Pancreas (tissue), 10 donors: ENCODE measurements around the gene NUDT3. TPM values are rescaled to one million over a fixed set of nuclear protein-coding genes. Genes with fewer than 3 reads are reported as not detected.
A peak's percentile ranks its signal among the peaks of the same experiment; 100 is the strongest.

Source experiments
- ATAC-seq, 4 donors: fragments of 200-7000 bp; cut with Tn5 transposase; one replicate each; pipeline versions ENCODE4 v1.8.0 to v1.9.1; 2020; ENCODE audit warnings: mild to moderate bottlenecking in 4 of 4, moderate library complexity in 4 of 4
- DNase-seq, 6 donors: peaks; one replicate each; pipeline ENCODE4 v3.0.0-alpha.2; 2020
- FAIRE-seq: peaks from 2 replicates; lab custom pipeline; 2012; peaks lifted over from hg19 to GRCh38; lab: Jason Lieb, UNC
- H3K27ac ChIP-seq, 4 donors: fragments of 200-600 bp; sonication (generic); 1 replicate in 3 of 4; 2 replicates in 1 of 4; pipeline versions ENCODE4 v1.5.0 to v1.8.0; 2020
- H3K27me3 ChIP-seq, 4 donors: fragments of 200-600 bp; one replicate each; pipeline ENCODE4 v1.8.0; 2021
- H3K36me3 ChIP-seq, 3 donors: fragments of 200-600 bp; sonication (generic) in 1 of 3; one replicate each; pipeline versions ENCODE4 v1.5.0 to v1.8.0; 2020 to 2021
- H3K4me1 ChIP-seq, 3 donors: fragments of 200-600 bp; one replicate each; pipeline ENCODE4 v1.8.0; 2021
- H3K4me3 ChIP-seq, 4 donors: fragments of 200-600 bp; sonication (generic) in 2 of 4; one replicate each; pipeline versions ENCODE4 v1.5.0 to v1.8.0; 2020 to 2021
- H3K9me3 ChIP-seq, 4 donors: fragments of 200-600 bp; one replicate each; pipeline ENCODE4 v1.8.0; 2021
- CTCF ChIP-seq, 4 donors: fragments of 200-600 bp; sonication (generic) in 3 of 4; IDR thresholded peaks; one replicate each; pipeline versions ENCODE4 v1.5.0 to v1.8.0; 2021; ENCODE audit warnings: antibody characterized with exemption in 4 of 4
- WGBS, 2 donors: extraction: QIAGEN DNeasy Blood & Tissue Kit; methylation state at CpG; one replicate each; pipeline ENCODE4 v1.1.7; 2013; 5-methylcytosine and 5-hydroxymethylcytosine counted together
- intact Hi-C, 3 donors: fragments of 100-400 bp; cut with DNase I; formaldehyde crosslinking; loops; one replicate each; pipeline versions ENCODE4 v1.11.1 to v1.14.2; 2022
- polyA plus RNA-seq, 2 donors: library from polyadenylated mRNA; stranded (reverse); fragments of 200-250 nt; gene quantifications; one replicate each; pipeline ENCODE4 v1.2.3, GENCODE V29; 2013
- total RNA-seq, 6 donors: library from RNA; stranded (reverse); fragmentation: NEBNext Ultra II Directional in 4 of 6; extraction: Animal tissue kit (Norgen Biotek cat#: 25700) in 4 of 6; gene quantifications; one replicate each; pipeline versions ENCODE4 v1.2.1 to v1.2.4, GENCODE V29; 2021 to 2023
- donor health status: healthy with polysubstance abuse.
- donor health status: DM: no; HTN: no; CAD: no; lungs with moderate emphysema.
- donor health status: DM: no; HTN: no; CAD: no.
- donor health status: control.
- donor health status: control.
- donor health status: Bipolar disorder and iron deficiency.
- donor health status: DM: yes; HTN: yes; CAD: no.
- donor health status: DM: no; HTN: no; CAD: no.
- donor health status: DM: no; HTN: no; CAD: no.
- donor health status: DM: yes; HTN: yes; CAD: no.

The NUDT3 gene
- total and polyA plus RNA-seq, 8 donors: 7.1 to 20.7 (median 14.0) TPM

GRCh38 chr6:34277763-34278112 is 114.7 kb downstream of the NUDT3 start:
- ATAC-seq: no peak
- no peaks in the 10 kb centered on the region for H3K9me3 ChIP-seq
- H3K36me3 ChIP-seq: no peaks in the 10 kb centered on the region
- H3K4me1 ChIP-seq: peaks cover 0 to 6% (median 0%) of the 10 kb centered on the region in 3 donors
- H3K27ac ChIP-seq: no peak overlapping the region
- no peak for DNase-seq
- no peak for TF ChIP-seq CTCF (IDR thresholded peaks at IDR 0.05)
- H3K27me3 ChIP-seq: no peaks in the 10 kb centered on the region
- WGBS, 2 donors: 93% methylated on average over 4 of the region's 4 CpGs
- intact Hi-C loops: no loop called here
- FAIRE-seq: no peak
- no peak overlapping the region for H3K4me3 ChIP-seq

GRCh38 chr6:34276881-34277762 is 115.3 kb downstream of the NUDT3 start:
- FAIRE-seq: no peak

GRCh38 chr6:34276191-34276590 is 116.3 kb downstream of the NUDT3 start:
- 79 to 93% methylated on average over 5 of the region's 5 CpGs for WGBS, 2 donors
- ATAC-seq: no peak
- FAIRE-seq: no peak
- Histone ChIP-seq H3K36me3 (no peaks in the 10 kb centered on the region), H3K9me3 (no peaks in the 10 kb centered on the region), H3K4me3 (no peak overlapping the region), H3K4me1 (peaks cover 0 to 6% (median 0%) of the 10 kb centered on the region in 3 donors), H3K27me3 (no peaks in the 10 kb centered on the region), H3K27ac (no peak overlapping the region)
- intact Hi-C loops: no loop called here
- no peak for TF ChIP-seq CTCF (IDR thresholded peaks at IDR 0.05)
- no peak for DNase-seq

More at GRCh38 chr6:34276881-34277762, 115.3 kb downstream of the NUDT3 start:
- H3K9me3 ChIP-seq: no peaks in the 10 kb centered on the region
- no peaks in the 10 kb centered on the region for H3K27me3 ChIP-seq
- no peaks in the 10 kb centered on the region for H3K36me3 ChIP-seq
- ATAC-seq: peak in 1 of 4 donors; percentile 29
- TF ChIP-seq CTCF (IDR thresholded peaks at IDR 0.05): no peak
- 59 to 60% methylated on average over 10 of the region's 10 CpGs for WGBS, 2 donors
- H3K4me3 ChIP-seq: no peak overlapping the region
- H3K4me1 ChIP-seq: peaks cover 0 to 6% (median 0%) of the 10 kb centered on the region in 3 donors
- intact Hi-C loops: no loop called here
- no peak overlapping the region for H3K27ac ChIP-seq
- DNase-seq: no peak

GRCh38 chr6:34275128-34275804 is 117.2 kb downstream of the NUDT3 start:
- intact Hi-C loops: no loop called here
- H3K4me1 ChIP-seq: peaks cover 0 to 6% (median 0%) of the 10 kb centered on the region in 3 donors
- no peaks in the 10 kb centered on the region for H3K9me3 ChIP-seq
- no peaks in the 10 kb centered on the region for H3K27me3 ChIP-seq
- WGBS, 2 donors: 88 to 95% methylated on average over 3 of the region's 3 CpGs
- no peak for TF ChIP-seq CTCF (IDR thresholded peaks at IDR 0.05)
- H3K27ac ChIP-seq: no peak overlapping the region
- no peak for FAIRE-seq
- no peak for DNase-seq
- H3K36me3 ChIP-seq: no peaks in the 10 kb centered on the region
- no peak for ATAC-seq
- no peak overlapping the region for H3K4me3 ChIP-seq
